Astrocyte (in vitro differentiated cells and primary cell): Measurements from ENCODE around the gene ACADS.

Source experiments
- CTCF ChIP-seq: IDR thresholded peaks from 2 replicates; pipeline ENCODE4 v1.5.1; 2011; ENCODE audit warnings: low read depth, mild to moderate bottlenecking, inconsistent platforms, low read length, moderate library complexity; ENCODE audit not compliant: insufficient read depth
- EZH2 ChIP-seq: IDR thresholded peaks from 2 replicates; pipeline ENCODE4 v1.6.1; 2012; ENCODE audit warnings: mild to moderate bottlenecking, low read length, inconsistent platforms; ENCODE audit not compliant: insufficient read depth

- TF ChIP-seq CTCF: no peak
- no peak for TF ChIP-seq EZH2
Observed at GRCh38 chr12:120678572-120678971, 47.1 kb upstream of the ACADS start.
